PC-9 (cell line): ENCODE data around the gene PCDHGA12.
"Not testable (repeated sequence)": the region's sequence is repeated elsewhere in the genome, so short reads cannot be mapped to it uniquely, and the experiment has no call there.

Source experiments
- CTCF ChIP-seq: fragments of 200-600 bp; sonication (generic); conservative IDR thresholded peaks from 2 replicates; pipeline ENCODE4 v1.6.1; 2017; ENCODE audit warnings: mixed run types, antibody characterized with exemption, mild to moderate bottlenecking, moderate library complexity
- EZH2 ChIP-seq: fragments of 200-600 bp; sonication (generic); IDR thresholded peaks from 2 replicates; pipeline ENCODE4 v1.8.0; 2017; ENCODE audit warnings: antibody characterized with exemption, low read depth

DNA sequence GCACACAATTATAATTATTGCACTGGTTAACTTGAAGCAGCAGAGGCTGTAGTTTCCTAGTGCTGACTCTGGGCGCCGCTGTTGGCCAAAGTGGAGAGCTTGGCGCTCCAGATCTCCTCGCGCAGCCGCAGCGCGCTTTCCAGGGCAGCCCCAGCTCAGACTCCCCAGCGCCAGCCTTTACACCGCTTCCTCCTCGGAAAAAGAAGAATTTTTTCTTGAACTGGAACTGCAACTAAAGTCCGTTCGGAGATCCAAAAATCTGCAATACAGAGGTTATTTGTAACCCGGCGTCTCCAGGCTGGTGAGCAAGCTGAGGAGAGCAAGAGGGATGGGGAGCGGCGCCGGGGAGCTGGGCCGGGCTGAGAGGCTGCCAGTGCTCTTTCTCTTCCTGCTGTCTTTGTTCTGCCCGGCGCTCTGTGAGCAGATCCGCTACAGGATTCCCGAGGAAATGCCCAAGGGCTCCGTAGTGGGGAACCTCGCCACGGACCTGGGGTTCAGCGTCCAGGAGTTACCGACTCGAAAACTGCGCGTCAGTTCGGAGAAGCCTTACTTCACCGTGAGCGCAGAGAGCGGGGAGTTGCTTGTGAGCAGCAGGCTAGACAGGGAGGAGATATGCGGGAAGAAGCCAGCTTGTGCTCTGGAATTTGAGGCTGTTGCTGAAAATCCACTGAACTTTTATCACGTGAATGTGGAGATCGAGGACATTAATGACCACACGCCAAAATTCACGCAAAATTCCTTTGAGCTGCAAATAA, 42.6 kb upstream of the PCDHGA12 start, which contains the start of gene PCDHGB4:
- peak; percentile 40; the same call in 1 of the 2 replicates for TF ChIP-seq CTCF
- TF ChIP-seq EZH2: not testable (repeated sequence)
